Panc1 (cell line): ENCODE measurements around the gene ALX1. TPM values are rescaled to one million over a fixed set of nuclear protein-coding genes. Genes with fewer than 3 reads are reported as not detected.

Experiments
- ATAC-seq: fragments of 200-7000 bp; cut with Tn5 transposase; 2 replicates; pipeline ENCODE4 v1.9.1; 2020; ENCODE audit warnings: mild to moderate bottlenecking, moderate library complexity
- BruUV-seq: library from RNA; stranded (reverse); fragments of 400-500 nt; replicated peaks from 2 replicates; lab custom pipeline; 2021; lab: Mats Ljungman, UMichigan
- CTCF ChIA-PET: fragments of 300-600 bp; sonication (Branson Sonifier 250); formaldehyde crosslinking; loops from one replicate; lab custom pipeline; 2022; ENCODE audit warnings: antibody characterized with exemption; lab: Charles Lee
- POLR2A ChIA-PET: fragments of 300-600 bp; sonication (Branson Sonifier 250); formaldehyde crosslinking; loops from one replicate; lab custom pipeline; 2022; ENCODE audit warnings: antibody characterized with exemption; lab: Charles Lee
- DNase-seq: peaks from one replicate; pipeline ENCODE4 v3.0.0-alpha.2; 2010; ENCODE audit warnings: low read depth, low spot score
- H3K27ac ChIP-seq: 2 replicates; pipeline ENCODE4 v1.5.1; 2011; ENCODE audit warnings: mild to moderate bottlenecking, low read length, inconsistent platforms
- H3K27me3 ChIP-seq: fragments of 200-500 bp; sonication (Bioruptor generic); 2 replicates; pipeline ENCODE4 v1.6.0; 2014; ENCODE audit warnings: low read length, inconsistent platforms; ENCODE audit not compliant: control insufficient read depth, insufficient read depth
- H3K36me3 ChIP-seq: fragments of 200-500 bp; sonication (Bioruptor generic); 2 replicates; pipeline ENCODE4 v1.5.1; 2014; ENCODE audit warnings: inconsistent platforms, mild to moderate bottlenecking, low read length, moderate library complexity; ENCODE audit not compliant: control insufficient read depth, insufficient read depth
- H3K4me1 ChIP-seq: 2 replicates; pipeline ENCODE4 v1.5.1; 2011; ENCODE audit warnings: inconsistent platforms, mild to moderate bottlenecking, low read length, moderate library complexity; ENCODE audit not compliant: control insufficient read depth, insufficient read depth
- H3K4me3 ChIP-seq, 2 experiments: 2 replicates each; pipeline ENCODE4 v1.5.1; 2011 to 2012; ENCODE audit warnings: low read depth in 2 of 2, low read length in 2 of 2, mild to moderate bottlenecking in 2 of 2, inconsistent platforms in 1 of 2, moderate library complexity in 1 of 2
- H3K9me3 ChIP-seq: fragments of 200-500 bp; sonication (Bioruptor generic); 2 replicates; pipeline ENCODE4 v1.5.1; 2014; ENCODE audit warnings: low read depth, mild to moderate bottlenecking, inconsistent platforms, low read length, moderate library complexity; ENCODE audit not compliant: control insufficient read depth, insufficient read depth
- CTCF ChIP-seq: fragments of 450-650 bp; IDR thresholded peaks from 2 replicates; pipeline ENCODE4 v1.5.1; 2017; ENCODE audit warnings: mild to moderate bottlenecking
- POLR2AphosphoS5 ChIP-seq: IDR thresholded peaks from 2 replicates; pipeline ENCODE4 v1.6.1; 2012; ENCODE audit warnings: mild to moderate bottlenecking, low read depth, low read length, moderate library complexity
- SIN3A ChIP-seq: IDR thresholded peaks from 2 replicates; pipeline ENCODE4 v1.6.1; 2012; ENCODE audit warnings: low read depth, mild to moderate bottlenecking, low read length, moderate library complexity, borderline replicate concordance; ENCODE audit not compliant: insufficient read depth
- TCF7L2 ChIP-seq: IDR thresholded peaks from 2 replicates; pipeline ENCODE4 v1.6.1; 2011; ENCODE audit warnings: mild to moderate bottlenecking, low read depth, low read length, inconsistent platforms
- in situ Hi-C: cut with HindIII; loops from 2 replicates; pipeline ENCODE4 v1.10.0; 2016; ENCODE audit warnings: low sequenced_read_pairs, low pct_unique_long_range_greater_than_20kb
- intact Hi-C: fragments of 100-400 bp; cut with micrococcal nuclease; formaldehyde crosslinking; loops from one replicate; pipeline ENCODE4 v1.10.0; 2022; ENCODE audit not compliant: unreplicated experiment
- total RNA-seq: library from RNA; stranded (reverse); gene quantifications from one replicate; pipeline ENCODE4 v1.2.1, GENCODE V29; 2021; ENCODE audit not compliant: unreplicated experiment
- TF ChIP-seq, protein P1 (sequence below), 2 experiments: IDR thresholded peaks; 2 replicates each; pipeline ENCODE4 v1.6.1; 2011 to 2012; ENCODE audit warnings: low read depth in 2 of 2, control low read depth in 1 of 2, low read length in 1 of 2, mild to moderate bottlenecking in 1 of 2, moderate library complexity in 1 of 2; ENCODE audit not compliant: insufficient read depth in 1 of 2

Gene ALX1
- total RNA-seq, 1 experiment from 2014 or later, result 0.23 TPM

GRCh38 chr12:85325442-85325841 lies 45.4 kb downstream of the ALX1 start:
- TF ChIP-seq, protein P1, sequence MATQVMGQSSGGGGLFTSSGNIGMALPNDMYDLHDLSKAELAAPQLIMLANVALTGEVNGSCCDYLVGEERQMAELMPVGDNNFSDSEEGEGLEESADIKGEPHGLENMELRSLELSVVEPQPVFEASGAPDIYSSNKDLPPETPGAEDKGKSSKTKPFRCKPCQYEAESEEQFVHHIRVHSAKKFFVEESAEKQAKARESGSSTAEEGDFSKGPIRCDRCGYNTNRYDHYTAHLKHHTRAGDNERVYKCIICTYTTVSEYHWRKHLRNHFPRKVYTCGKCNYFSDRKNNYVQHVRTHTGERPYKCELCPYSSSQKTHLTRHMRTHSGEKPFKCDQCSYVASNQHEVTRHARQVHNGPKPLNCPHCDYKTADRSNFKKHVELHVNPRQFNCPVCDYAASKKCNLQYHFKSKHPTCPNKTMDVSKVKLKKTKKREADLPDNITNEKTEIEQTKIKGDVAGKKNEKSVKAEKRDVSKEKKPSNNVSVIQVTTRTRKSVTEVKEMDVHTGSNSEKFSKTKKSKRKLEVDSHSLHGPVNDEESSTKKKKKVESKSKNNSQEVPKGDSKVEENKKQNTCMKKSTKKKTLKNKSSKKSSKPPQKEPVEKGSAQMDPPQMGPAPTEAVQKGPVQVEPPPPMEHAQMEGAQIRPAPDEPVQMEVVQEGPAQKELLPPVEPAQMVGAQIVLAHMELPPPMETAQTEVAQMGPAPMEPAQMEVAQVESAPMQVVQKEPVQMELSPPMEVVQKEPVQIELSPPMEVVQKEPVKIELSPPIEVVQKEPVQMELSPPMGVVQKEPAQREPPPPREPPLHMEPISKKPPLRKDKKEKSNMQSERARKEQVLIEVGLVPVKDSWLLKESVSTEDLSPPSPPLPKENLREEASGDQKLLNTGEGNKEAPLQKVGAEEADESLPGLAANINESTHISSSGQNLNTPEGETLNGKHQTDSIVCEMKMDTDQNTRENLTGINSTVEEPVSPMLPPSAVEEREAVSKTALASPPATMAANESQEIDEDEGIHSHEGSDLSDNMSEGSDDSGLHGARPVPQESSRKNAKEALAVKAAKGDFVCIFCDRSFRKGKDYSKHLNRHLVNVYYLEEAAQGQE (IDR thresholded peaks at IDR 0.05; ENCODE audit: insufficient read depth in 1 of 2, low read depth in 2 of 2, low read length in 1 of 2), result no peak
- TF ChIP-seq SIN3A, result no peak
- CTCF ChIA-PET, result no interaction called here
- H3K36me3 ChIP-seq, result no peaks in the 10 kb centered on the region

DNA sequence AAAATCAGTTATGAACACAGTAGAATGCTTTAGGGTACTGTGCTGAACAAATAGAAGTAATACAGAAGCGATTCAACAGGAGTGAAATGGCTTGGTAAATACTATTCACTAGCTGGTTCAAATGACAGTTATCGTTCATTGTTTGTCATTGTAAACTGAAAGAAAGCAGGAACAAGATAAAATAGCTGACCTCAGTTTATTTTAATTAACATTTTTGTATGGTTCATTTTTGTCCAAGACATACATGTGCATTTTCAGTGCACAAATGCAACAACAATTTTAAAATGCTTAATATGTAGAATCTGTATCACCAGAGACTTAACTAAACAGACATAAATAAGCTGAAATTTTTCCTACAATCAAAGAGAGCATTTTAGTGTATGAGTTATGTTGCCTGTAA lies 49.9 kb downstream of the ALX1 start:
- TF ChIP-seq TCF7L2 (no peak), SIN3A (no peak), POLR2AphosphoS5 (no peak), CTCF (no peak)
- TF ChIP-seq, protein P1 (IDR thresholded peaks at IDR 0.05; ENCODE audit: insufficient read depth in 1 of 2, low read depth in 2 of 2, low read length in 1 of 2), result no peak
- H3K4me1 ChIP-seq, result no peaks in the 10 kb centered on the region
- no peak overlapping the region for H3K4me3 ChIP-seq
- DNase-seq (no peak), ATAC-seq (no peak)
- no TSS peak for BruUV-seq
- CTCF ChIA-PET, result no interaction called here
- H3K36me3 ChIP-seq, result no peaks in the 10 kb centered on the region
- intact Hi-C loops (no loop called here), in situ Hi-C loops (no loop called here)
- H3K9me3 ChIP-seq, result no peaks in the 10 kb centered on the region
- H3K27me3 ChIP-seq, result no peaks in the 10 kb centered on the region
- POLR2A ChIA-PET, result no interaction called here
- no peak overlapping the region for H3K27ac ChIP-seq

More at GRCh38 chr12:85325442-85325841, 45.4 kb downstream of the ALX1 start:
- POLR2A ChIA-PET, result no interaction called here
- Histone ChIP-seq H3K9me3 (no peaks in the 10 kb centered on the region), H3K4me1 (no peaks in the 10 kb centered on the region), H3K27me3 (no peaks in the 10 kb centered on the region), H3K4me3 (no peak overlapping the region), H3K27ac (no peak overlapping the region)
- in situ Hi-C loops, result no loop called here
- BruUV-seq, result no TSS peak
- ATAC-seq, result no peak
- intact Hi-C loops, result no loop called here
- DNase-seq, result no peak
